ENCODE data around the gene NTM.

DNA sequence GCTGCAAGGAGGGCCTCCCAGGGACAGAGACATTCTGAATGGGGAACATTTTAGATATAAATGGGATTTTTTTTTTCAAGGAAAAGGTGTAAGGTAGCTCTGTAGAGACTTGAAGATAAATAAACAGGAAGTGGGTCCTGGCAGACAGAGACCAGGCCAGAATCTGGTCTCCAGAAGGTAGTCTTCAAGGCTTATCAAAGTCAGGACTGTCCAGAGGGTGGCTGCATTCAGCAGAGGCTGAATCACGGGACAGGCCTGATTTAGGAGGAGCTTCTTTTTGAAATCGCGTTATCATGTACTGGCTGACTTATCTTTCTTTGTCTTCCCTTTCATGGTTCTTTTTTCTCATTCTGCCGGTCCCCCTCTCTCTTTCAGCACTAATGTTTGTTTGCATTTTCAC lies 542.9 kb downstream of the NTM start:
- no peak for TF ChIP-seq POLR2A (IDR thresholded peaks at IDR 0.05)
- no peak for TF ChIP-seq EP300 (IDR thresholded peaks at IDR 0.05)
